HepG2 (cell line): Measurements from ENCODE around the gene NDST1. TPM values are rescaled to one million over a fixed set of nuclear protein-coding genes. Genes with fewer than 3 reads are reported as not detected.

ENCODE experiments used
- ADNP ChIP-seq: sonication (generic); formaldehyde crosslinking; IDR thresholded peaks from 2 replicates; pipeline ENCODE4 v1.4.0; 2020; ENCODE audit warnings: missing genetic modification reagents
- ATM ChIP-seq: fragments of 450-650 bp; IDR thresholded peaks from 2 replicates; pipeline ENCODE4 v1.7.1; 2017; ENCODE audit warnings: mild to moderate bottlenecking, borderline replicate concordance
- BCLAF1 ChIP-seq: fragments of 450-650 bp; IDR thresholded peaks from 2 replicates; pipeline ENCODE4 v1.6.1; 2017; ENCODE audit warnings: mild to moderate bottlenecking
- FOXA1 ChIP-seq, 2 experiments: fragments of 450-650 bp in 1 of 2; sonication (generic) in 1 of 2; formaldehyde crosslinking in 1 of 2; IDR thresholded peaks; 2 replicates each; pipeline versions ENCODE4 v1.4.0 to v1.6.1; 2016 to 2020; ENCODE audit warnings: missing genetic modification reagents in 1 of 2
- KDM1A ChIP-seq: IDR thresholded peaks from 2 replicates; pipeline ENCODE4 v1.6.1; 2016; ENCODE audit warnings: missing compliant biosample characterization
- MLLT10 ChIP-seq: sonication (generic); formaldehyde crosslinking; IDR thresholded peaks from 2 replicates; pipeline ENCODE4 v1.4.0; 2020; ENCODE audit warnings: missing genetic modification reagents
- PRDM15 ChIP-seq: sonication (generic); formaldehyde crosslinking; IDR thresholded peaks from 2 replicates; pipeline ENCODE4 v1.4.0; 2020; ENCODE audit warnings: missing genetic modification reagents
- RERE ChIP-seq: IDR thresholded peaks from 2 replicates; pipeline ENCODE4 v1.6.1; 2016; ENCODE audit warnings: low read depth, missing genetic modification reagents, missing compliant biosample characterization
- RNF219 ChIP-seq: sonication (generic); formaldehyde crosslinking; IDR thresholded peaks from 2 replicates; pipeline ENCODE4 v1.5.0; 2020; ENCODE audit warnings: mild to moderate bottlenecking, missing genetic modification reagents
- ZMYM2 ChIP-seq: sonication (generic); formaldehyde crosslinking; IDR thresholded peaks from 2 replicates; pipeline ENCODE4 v1.8.0; 2022; ENCODE audit warnings: mild to moderate bottlenecking, missing genetic modification reagents
- ZNF160 ChIP-seq: sonication (generic); formaldehyde crosslinking; IDR thresholded peaks from 2 replicates; pipeline ENCODE4 v1.8.0; 2022; ENCODE audit warnings: mild to moderate bottlenecking, inconsistent platforms, missing genetic modification reagents
- ZNF180 ChIP-seq: sonication (generic); formaldehyde crosslinking; IDR thresholded peaks from 2 replicates; pipeline ENCODE4 v1.4.0; 2020; ENCODE audit warnings: low read depth, missing genetic modification reagents, borderline replicate concordance
- ZNF354B ChIP-seq: sonication (generic); formaldehyde crosslinking; IDR thresholded peaks from 2 replicates; pipeline ENCODE4 v1.8.0; 2022; ENCODE audit warnings: mild to moderate bottlenecking, missing genetic modification reagents
- ZNF580 ChIP-seq: IDR thresholded peaks from 2 replicates; pipeline ENCODE4 v1.6.1; 2016; ENCODE audit warnings: low read depth, borderline replicate concordance
- ZNF879 ChIP-seq: sonication (generic); formaldehyde crosslinking; IDR thresholded peaks from 2 replicates; pipeline ENCODE4 v1.8.1; 2023; ENCODE audit warnings: missing genetic modification reagents
- polyA plus RNA-seq, 8 experiments: library from polyadenylated mRNA; depleted of rRNA in 3 of 8; stranded (reverse) in 7 of 8; unstranded in 1 of 8; fragments of >200 nt; fragmentation: Illumina TruSeq in 4 of 8; extraction: Trizol in 4 of 8; gene quantifications; 2 replicates each; pipeline versions ENCODE4 v1.2.1 to v1.2.3, GENCODE V29; 2011 to 2016; ENCODE audit warnings: low read depth in 4 of 8, missing spikeins in 1 of 8, mixed read lengths in 1 of 8; ENCODE audit not compliant: insufficient read depth in 1 of 8
- total RNA-seq, 5 experiments: library from RNA; depleted of rRNA; stranded (reverse); fragments of >200 nt; fragmentation: Illumina TruSeq; extraction: Trizol; gene quantifications; 2 replicates each; pipeline ENCODE4 v1.2.3, GENCODE V29; 2016; ENCODE audit warnings: low read depth in 1 of 5

NDST1 gene
- total and polyA plus RNA-seq, 2 of the 13 experiments (the other 11 are each of a cell fraction or from before 2014, with no cell fraction given), result 23.8 to 26.2 TPM

GRCh38 chr5:150542933-150543445, 35.1 kb downstream of the NDST1 start (continued):
- TF ChIP-seq RNF219 (peak; percentile 95), ZNF180 (CRISPR knock-in tag) (no peak), PRDM15 (CRISPR knock-in tag) (peak; percentile 73; the same call in 1 of the 2 replicates), ZNF580 (CRISPR knock-in tag) (peak; percentile 88; the same call in 1 of the 2 replicates), ZNF160 (peak; percentile 86), ZNF354B (CRISPR knock-in tag) (no peak), ADNP (CRISPR knock-in tag) (peak; percentile 53; the same call in 1 of the 2 replicates), KDM1A (CRISPR knock-in tag) (peak; percentile 95), BCLAF1 (no peak), ZMYM2 (CRISPR knock-in tag) (peak; percentile 99), ATM (no peak), FOXA1 (IDR thresholded peaks at IDR 0.05) (peak; percentile 82), FOXA1 (CRISPR knock-in tag; IDR thresholded peaks at IDR 0.05) (peak; percentile 100), ZNF879 (CRISPR knock-in tag) (no peak), RERE (CRISPR knock-in tag) (peak; percentile 95), MLLT10 (CRISPR knock-in tag) (no peak)
